HepG2 (cell line): Measurements from ENCODE around the gene PPIL6. TPM values are rescaled to one million over a fixed set of nuclear protein-coding genes. Genes with fewer than 3 reads are reported as not detected.

ENCODE experiments used
- ARID4A ChIP-seq: sonication (generic); formaldehyde crosslinking; IDR thresholded peaks from 2 replicates; pipeline ENCODE4 v1.5.0; 2020; ENCODE audit warnings: mild to moderate bottlenecking, missing genetic modification reagents, borderline replicate concordance
- ATF4 ChIP-seq, 2 experiments: fragments of 450-650 bp in 1 of 2; sonication (generic) in 1 of 2; formaldehyde crosslinking; IDR thresholded peaks; 2 replicates each; pipeline versions ENCODE4 v1.5.0 to v1.8.0; 2020 to 2022; ENCODE audit warnings: mild to moderate bottlenecking in 1 of 2, missing genetic modification reagents in 1 of 2
- BORCS8-MEF2B ChIP-seq: sonication (generic); formaldehyde crosslinking; IDR thresholded peaks from 2 replicates; pipeline ENCODE4 v1.8.0; 2022; ENCODE audit warnings: mild to moderate bottlenecking, missing genetic modification reagents
- CBFB ChIP-seq: sonication (generic); formaldehyde crosslinking; IDR thresholded peaks from 2 replicates; pipeline ENCODE4 v1.4.0; 2020; ENCODE audit warnings: missing genetic modification reagents
- GATA4 ChIP-seq: sonication (generic); IDR thresholded peaks from 2 replicates; pipeline ENCODE4 v1.6.1; 2016; ENCODE audit warnings: antibody characterized with exemption, low read depth, borderline replicate concordance
- HINFP ChIP-seq: sonication (generic); formaldehyde crosslinking; IDR thresholded peaks from 2 replicates; pipeline ENCODE4 v1.4.0; 2020; ENCODE audit warnings: low read depth, mild to moderate bottlenecking, missing genetic modification reagents
- IKZF5 ChIP-seq: IDR thresholded peaks from 2 replicates; pipeline ENCODE4 v1.6.1; 2018; ENCODE audit warnings: missing genetic modification reagents, mild to moderate bottlenecking, missing compliant biosample characterization
- KAT7 ChIP-seq: IDR thresholded peaks from 2 replicates; pipeline ENCODE4 v1.6.1; 2018; ENCODE audit warnings: borderline replicate concordance, missing compliant biosample characterization
- RBFOX2 ChIP-seq: fragments of 200-400 bp; formaldehyde crosslinking; IDR thresholded peaks from 2 replicates; pipeline ENCODE4 v1.6.1; 2017; ENCODE audit warnings: low read depth, mild to moderate bottlenecking, low read length
- SALL1 ChIP-seq: sonication (generic); formaldehyde crosslinking; IDR thresholded peaks from 2 replicates; pipeline ENCODE4 v1.8.0; 2022; ENCODE audit warnings: mild to moderate bottlenecking, missing genetic modification reagents
- SRY ChIP-seq: sonication (generic); formaldehyde crosslinking; IDR thresholded peaks from 2 replicates; pipeline ENCODE4 v1.8.0; 2022; ENCODE audit warnings: mild to moderate bottlenecking, missing genetic modification reagents
- TAF1 ChIP-seq: sonication (generic); formaldehyde crosslinking; IDR thresholded peaks from 2 replicates; pipeline ENCODE4 v1.4.0; 2020; ENCODE audit warnings: missing genetic modification reagents
- UBTF ChIP-seq: sonication (generic); formaldehyde crosslinking; IDR thresholded peaks from 2 replicates; pipeline ENCODE4 v1.4.0; 2020; ENCODE audit warnings: mild to moderate bottlenecking, missing genetic modification reagents
- ZFP36L1 ChIP-seq: sonication (generic); formaldehyde crosslinking; IDR thresholded peaks from 2 replicates; pipeline ENCODE4 v1.8.0; 2022; ENCODE audit warnings: mild to moderate bottlenecking, missing genetic modification reagents, moderate library complexity
- ZNF33B ChIP-seq: sonication (generic); formaldehyde crosslinking; IDR thresholded peaks from 2 replicates; pipeline ENCODE4 v1.5.1; 2020; ENCODE audit warnings: mild to moderate bottlenecking, missing genetic modification reagents
- ZNF430 ChIP-seq: sonication (generic); formaldehyde crosslinking; IDR thresholded peaks from 2 replicates; pipeline ENCODE4 v1.9.0; 2021; ENCODE audit warnings: mild to moderate bottlenecking, missing genetic modification reagents
- ZNF446 ChIP-seq: sonication (generic); formaldehyde crosslinking; IDR thresholded peaks from 2 replicates; pipeline ENCODE4 v1.5.0; 2020; ENCODE audit warnings: mild to moderate bottlenecking, missing genetic modification reagents
- ZNF629 ChIP-seq: sonication (generic); formaldehyde crosslinking; conservative IDR thresholded peaks from 2 replicates; pipeline ENCODE4 v1.5.0; 2020; ENCODE audit warnings: missing genetic modification reagents
- polyA plus RNA-seq, 8 experiments: library from polyadenylated mRNA; depleted of rRNA in 3 of 8; stranded (reverse) in 7 of 8; unstranded in 1 of 8; fragments of >200 nt; fragmentation: Illumina TruSeq in 4 of 8; extraction: Trizol in 4 of 8; gene quantifications; 2 replicates each; pipeline versions ENCODE4 v1.2.1 to v1.2.3, GENCODE V29; 2011 to 2016; ENCODE audit warnings: low read depth in 4 of 8, missing spikeins in 1 of 8, mixed read lengths in 1 of 8; ENCODE audit not compliant: insufficient read depth in 1 of 8
- total RNA-seq, 5 experiments: library from RNA; depleted of rRNA; stranded (reverse); fragments of >200 nt; fragmentation: Illumina TruSeq; extraction: Trizol; gene quantifications; 2 replicates each; pipeline ENCODE4 v1.2.3, GENCODE V29; 2016; ENCODE audit warnings: low read depth in 1 of 5

PPIL6 gene
- total and polyA plus RNA-seq, 2 of the 13 experiments (the other 11 are each of a cell fraction or from before 2014, with no cell fraction given) = 0.22 to 0.46 TPM

DNA sequence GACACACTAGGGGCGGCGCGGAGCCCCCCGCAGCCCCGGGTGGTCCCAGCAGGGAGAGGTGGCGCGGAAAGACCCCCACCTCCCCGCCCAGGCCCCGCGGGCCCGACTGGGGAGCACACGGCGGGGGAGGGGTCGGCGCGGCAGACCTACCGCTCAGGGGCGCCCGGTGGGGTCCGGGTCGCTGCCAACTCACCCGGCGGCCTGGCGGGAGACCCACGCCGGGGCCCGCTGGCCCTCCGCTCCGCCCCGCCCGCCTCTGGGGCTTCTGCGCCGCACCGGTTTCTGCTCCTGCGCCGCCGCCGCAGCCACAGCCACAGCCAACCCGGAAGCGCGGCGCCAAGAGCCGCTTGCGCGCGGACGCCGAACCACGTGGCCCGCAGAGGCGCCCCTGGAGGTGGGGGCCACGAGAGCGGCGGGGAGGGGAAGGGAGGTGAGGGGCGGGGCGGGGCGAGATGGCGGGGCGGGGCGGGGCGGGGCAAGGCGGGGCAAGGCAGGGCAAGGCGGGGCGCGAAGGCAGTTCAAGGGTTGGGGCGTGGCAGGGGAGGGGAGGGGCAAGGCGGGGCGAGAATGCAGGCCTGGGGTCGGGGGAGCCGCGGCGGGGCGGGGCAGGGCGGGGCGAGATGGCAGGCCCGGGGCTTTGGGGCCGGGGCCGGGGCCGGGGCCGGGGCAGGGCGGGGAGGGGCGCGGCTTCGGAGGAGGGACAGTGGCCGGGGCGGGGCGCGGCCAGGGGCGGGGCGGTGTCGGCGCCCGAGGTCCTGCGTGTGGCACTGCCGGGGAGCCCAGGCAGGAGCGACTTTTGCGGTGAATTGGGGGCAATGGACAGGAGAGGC lies 42.7 kb upstream of the PPIL6 start, which contains the start of gene ZBTB24 (continued):
- TF ChIP-seq ARID4A (CRISPR knock-in tag) (peak; percentile 75; the same call in 1 of the 2 replicates), RBFOX2 (peak; percentile 85), IKZF5 (CRISPR knock-in tag) (0 out of 2 replicates have a peak, but pooled peaks have one; percentile 13), GATA4 (0 out of 2 replicates have a peak, but pooled peaks have one; percentile 23), UBTF (peak; percentile 44; the same call in 1 of the 2 replicates), HINFP (CRISPR knock-in tag) (0 out of 2 replicates have a peak, but pooled peaks have one; percentile 26), ZNF430 (CRISPR knock-in tag) (0 out of 2 replicates have a peak, but pooled peaks have one; percentile 43), ZFP36L1 (CRISPR knock-in tag) (0 out of 2 replicates have a peak, but pooled peaks have one; percentile 56), CBFB (CRISPR knock-in tag) (no peak), ZNF33B (CRISPR knock-in tag) (no peak), ZNF629 (no peak), KAT7 (CRISPR knock-in tag) (0 out of 2 replicates have a peak, but pooled peaks have one; percentile 34), BORCS8-MEF2B (CRISPR knock-in tag) (peak; percentile 82), SALL1 (CRISPR knock-in tag) (peak; percentile 64), ATF4 (CRISPR knock-in tag; IDR thresholded peaks at IDR 0.05) (peak in 1 of 2 experiments; percentile 22; a peak in 1 of 4 replicates), SRY (CRISPR knock-in tag) (no peak), TAF1 (CRISPR knock-in tag) (peak; percentile 48; the same call in 1 of the 2 replicates), ZNF446 (CRISPR knock-in tag) (peak; percentile 77; the same call in 1 of the 2 replicates)
